ENCODE data around the gene MMP13. TPM values are rescaled to one million over a fixed set of nuclear protein-coding genes. Genes with fewer than 3 reads are reported as not detected.

MMP13 gene
- total RNA-seq, 1 donor: not detected

GRCh38 chr11:102936864-102937509 is 18.5 kb downstream of the MMP13 start:
- DNase-seq (ENCODE audit: low read depth in 2 of 3, low spot score in 2 of 3): no peak

DNA sequence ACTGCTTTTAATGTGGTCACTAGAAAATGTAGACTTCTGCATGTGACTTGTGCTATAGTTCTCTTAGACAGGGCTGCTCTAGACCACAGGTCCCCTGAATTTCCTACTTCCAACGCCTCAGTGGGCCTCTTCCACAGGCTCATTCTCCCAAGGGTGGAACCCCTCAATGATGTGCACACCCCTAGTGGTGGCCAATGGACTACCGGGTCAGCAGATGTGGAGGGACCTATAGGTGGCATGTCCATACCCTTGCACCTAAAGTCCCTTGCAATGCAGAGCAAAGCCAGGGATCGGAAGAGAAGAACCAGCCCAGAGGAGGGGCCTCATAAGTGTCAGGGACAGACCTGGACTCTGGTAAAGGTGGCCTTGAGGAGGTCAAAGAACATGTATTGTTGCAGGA is 20.0 kb downstream of the MMP13 start:
- no peak for DNase-seq (ENCODE audit: low read depth in 2 of 3, low spot score in 2 of 3)

DNA sequence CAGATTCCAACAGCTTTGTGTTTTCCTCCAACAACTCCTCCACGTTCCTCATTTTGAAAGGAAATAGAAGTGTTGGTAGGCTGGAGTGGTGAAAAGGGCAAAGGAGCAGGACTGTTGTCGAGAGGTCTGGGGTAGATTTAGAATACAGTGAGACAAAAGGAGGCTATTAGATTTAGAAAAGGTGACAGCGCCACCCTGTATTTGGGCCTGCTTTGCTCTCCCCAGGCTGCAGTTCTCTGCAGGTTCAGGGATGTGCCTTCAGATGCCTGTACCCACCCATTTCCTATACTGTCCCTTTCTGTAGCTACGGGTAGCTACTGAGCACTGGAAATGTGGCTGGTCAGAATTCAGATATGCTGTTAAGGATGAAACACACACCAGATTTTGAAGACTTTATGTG is 20.8 kb downstream of the MMP13 start:
- no peak for DNase-seq (ENCODE audit: low read depth in 2 of 3, low spot score in 2 of 3)

DNA sequence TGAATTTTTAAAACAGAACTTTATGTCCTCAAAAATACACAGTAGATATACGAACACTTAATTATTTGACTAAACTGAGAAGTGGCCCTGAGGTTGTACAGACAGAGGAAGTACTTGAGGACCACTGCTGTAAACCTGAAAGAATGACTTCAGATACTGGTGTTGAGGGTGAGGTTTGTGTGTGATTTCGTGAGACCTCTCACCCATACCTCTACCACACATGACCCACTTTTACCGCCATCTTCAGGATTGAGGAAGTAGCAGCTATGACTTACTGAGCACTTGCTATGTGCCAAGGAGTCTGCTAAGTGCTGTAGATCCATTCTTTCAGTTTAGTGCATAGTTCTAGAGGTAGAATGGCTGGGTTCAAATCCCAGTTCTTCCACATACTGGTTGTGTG is 21.9 kb downstream of the MMP13 start:
- DNase-seq (ENCODE audit: low read depth in 2 of 3, low spot score in 2 of 3): no peak

GRCh38 chr11:102932678-102933077 is 22.9 kb downstream of the MMP13 start:
- DNase-seq (ENCODE audit: low read depth in 2 of 3, low spot score in 2 of 3): no peak

- no peak for DNase-seq (ENCODE audit: low read depth in 2 of 3, low spot score in 2 of 3)
These were observed 25.1 kb downstream of the MMP13 start for GRCh38 chr11:102930451-102930850.

GRCh38 chr11:102929972-102930371 is 25.6 kb downstream of the MMP13 start:
- DNase-seq (ENCODE audit: low read depth in 2 of 3, low spot score in 2 of 3): no peak

- no peak for DNase-seq (ENCODE audit: low read depth in 2 of 3, low spot score in 2 of 3)
These were observed 26.4 kb downstream of the MMP13 start for GRCh38 chr11:102929166-102929565.

GRCh38 chr11:102928247-102928646 is 27.3 kb downstream of the MMP13 start:
- DNase-seq (ENCODE audit: low read depth in 2 of 3, low spot score in 2 of 3): no peak

DNA sequence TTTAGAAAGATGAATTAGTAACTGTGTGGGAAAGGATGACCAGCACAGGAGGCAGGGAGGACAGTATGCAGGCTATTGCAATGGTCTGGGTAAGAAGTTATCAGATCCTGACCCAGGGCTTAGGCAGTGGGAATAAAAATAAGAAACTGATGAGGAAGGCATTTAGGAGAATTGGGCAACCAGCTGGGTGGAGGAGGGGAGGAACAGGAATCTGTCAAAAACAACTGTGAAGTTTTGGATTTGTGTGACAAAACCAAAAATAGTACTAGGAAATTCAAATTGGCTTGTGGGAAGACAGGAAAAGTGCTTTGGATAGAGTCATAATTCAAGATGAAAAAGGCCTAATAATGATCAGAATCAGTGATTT is 27.9 kb downstream of the MMP13 start:
- no peak for DNase-seq (ENCODE audit: low read depth in 2 of 3, low spot score in 2 of 3)

GRCh38 chr11:102926961-102927623 is 28.4 kb downstream of the MMP13 start:
- no peak for DNase-seq (ENCODE audit: low read depth in 2 of 3, low spot score in 2 of 3)

DNA sequence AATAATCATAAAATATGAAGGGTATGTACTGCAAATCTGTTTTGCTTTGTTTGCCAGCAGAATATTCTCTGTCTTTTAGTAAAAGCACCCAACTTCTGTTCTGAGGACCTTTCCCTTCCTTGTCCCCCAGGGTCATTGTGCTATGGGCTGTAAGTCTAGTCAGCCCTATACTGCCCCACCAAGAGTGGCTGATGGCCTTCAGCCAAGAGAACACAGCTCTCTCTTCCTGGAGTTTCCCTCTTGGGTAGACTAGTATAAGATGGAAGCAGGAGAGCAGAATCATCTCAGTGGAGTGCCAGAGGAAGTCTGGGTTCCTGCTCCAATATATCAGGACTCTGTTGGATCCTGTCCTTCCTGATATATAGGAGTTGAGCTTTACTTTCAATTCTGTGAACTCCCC is 29.0 kb downstream of the MMP13 start:
- no peak for DNase-seq (ENCODE audit: low read depth in 2 of 3, low spot score in 2 of 3)

DNA sequence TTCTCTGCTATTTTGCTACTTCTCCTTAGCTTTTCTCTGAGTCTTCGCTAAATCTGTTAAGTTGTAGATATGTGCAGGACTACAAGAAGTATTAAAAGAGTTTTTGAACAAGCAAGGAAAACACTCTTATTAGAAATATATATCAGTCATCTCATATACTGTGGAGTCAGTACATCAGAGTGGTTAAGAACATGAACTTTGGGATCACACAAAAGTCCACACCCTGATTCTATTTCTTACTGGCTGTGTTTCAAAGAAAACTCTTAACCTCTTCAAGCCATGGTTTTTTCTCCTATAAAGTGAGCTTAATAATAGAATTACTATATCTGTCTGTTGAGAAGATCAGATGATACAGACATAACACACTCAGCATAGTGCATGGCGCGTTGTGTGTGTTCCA is 29.5 kb downstream of the MMP13 start:
- no peak for DNase-seq (ENCODE audit: low read depth in 2 of 3, low spot score in 2 of 3)

DNA sequence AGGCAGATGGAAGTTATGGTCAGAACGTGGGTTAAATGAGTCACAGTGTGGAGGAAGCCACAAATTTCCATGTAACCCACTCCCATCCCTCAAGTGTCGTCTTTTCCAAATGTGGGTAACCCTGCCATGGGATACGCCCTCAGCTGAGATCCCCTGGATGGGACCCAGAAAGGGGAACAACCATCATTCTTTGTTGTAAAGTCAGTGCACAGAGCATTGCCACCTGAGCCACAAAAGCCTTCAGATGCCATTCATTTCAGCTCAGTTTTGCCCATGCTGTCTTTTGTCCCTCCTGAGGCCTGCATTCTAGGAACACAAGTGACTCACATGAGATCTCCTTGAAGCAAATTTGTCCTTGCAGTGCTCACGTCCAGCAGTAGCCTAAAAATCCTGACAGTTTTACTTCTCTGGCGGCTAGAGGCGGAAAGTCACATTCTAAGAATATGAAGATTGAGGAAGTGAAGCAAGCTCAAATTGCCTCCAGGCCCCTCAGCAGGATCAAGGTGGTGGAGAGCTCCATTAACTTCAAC is 30.6 kb downstream of the MMP13 start:
- DNase-seq (ENCODE audit: low read depth in 2 of 3, low spot score in 2 of 3): peak in 2 of 3 donors; percentile 13 to 55

DNA sequence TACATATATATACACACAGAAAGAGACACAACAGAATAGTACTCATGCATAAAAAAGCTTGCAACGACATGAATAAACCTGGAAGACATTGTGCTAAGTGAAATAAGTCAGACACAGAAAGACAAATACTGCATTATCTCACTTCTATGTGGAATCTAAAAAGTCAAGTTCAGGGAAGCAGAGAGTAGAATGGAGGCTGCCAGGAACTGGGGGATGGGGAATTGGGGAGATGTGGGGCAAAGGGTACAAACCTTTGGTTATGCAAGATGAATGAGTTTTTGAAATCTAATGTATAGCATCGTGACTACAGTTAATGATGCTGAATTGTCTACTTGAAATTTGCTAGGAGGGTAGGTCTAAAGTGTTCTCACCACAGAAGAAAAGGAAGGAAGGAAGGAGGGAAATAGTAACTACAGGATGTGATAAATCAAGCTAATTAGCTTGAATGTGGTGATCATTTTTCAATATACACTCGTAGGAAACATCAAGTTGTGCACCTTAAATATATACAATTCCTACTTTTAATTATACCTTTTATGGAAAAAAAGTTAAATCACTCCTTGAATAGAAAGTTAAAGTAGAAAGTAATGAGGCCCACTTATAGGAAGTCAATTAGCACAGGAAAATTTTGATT is 33.8 kb downstream of the MMP13 start:
- no peak for DNase-seq (ENCODE audit: low read depth in 2 of 3, low spot score in 2 of 3)

DNA sequence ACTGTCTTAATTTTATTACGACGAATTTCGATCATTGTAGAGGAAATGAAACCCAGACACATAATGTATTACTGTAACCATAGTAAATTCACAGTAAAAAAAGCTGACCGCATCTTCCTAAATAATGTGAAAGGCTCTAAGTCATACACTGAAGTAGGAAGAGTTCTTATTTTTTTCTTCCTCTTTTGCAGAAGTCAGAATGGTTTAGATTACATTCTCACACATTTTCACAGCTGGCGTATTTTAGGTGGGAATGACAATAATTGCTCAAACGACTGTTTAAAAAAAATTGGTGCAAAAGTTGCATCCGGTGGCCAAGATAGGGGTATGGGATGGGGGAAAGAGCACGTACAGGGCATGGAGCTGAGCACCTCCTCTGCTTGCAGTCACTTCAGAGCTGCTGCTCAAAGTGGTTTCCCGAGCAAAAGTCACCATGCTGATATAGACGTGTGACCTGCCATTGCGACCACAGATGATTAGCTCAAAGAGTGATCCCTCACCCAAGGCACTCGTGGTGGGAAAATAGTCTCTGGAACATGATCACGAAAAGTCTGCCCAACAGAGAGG is 35.3 kb downstream of the MMP13 start:
- DNase-seq (ENCODE audit: low read depth in 2 of 3, low spot score in 2 of 3): peak in 2 of 3 donors; percentile 50 to 87

DNA sequence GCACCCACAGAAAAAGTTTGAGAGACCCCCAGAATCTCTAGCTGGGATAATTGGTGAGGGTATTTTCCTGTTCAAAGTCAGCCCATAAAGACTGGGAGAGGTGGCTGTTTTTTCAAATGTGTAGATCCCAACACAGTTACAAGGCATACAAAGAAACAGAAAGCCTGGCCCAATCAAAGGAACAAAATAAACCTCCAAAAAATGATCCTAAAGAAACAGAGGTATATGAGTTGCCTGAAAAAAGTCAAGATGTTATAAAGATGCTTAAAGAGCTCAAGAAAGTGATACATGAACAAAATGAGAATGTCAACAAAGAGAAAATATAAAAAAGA is 40.5 kb downstream of the MMP13 start:
- DNase-seq (ENCODE audit: low read depth in 2 of 3, low spot score in 2 of 3): no peak

DNA sequence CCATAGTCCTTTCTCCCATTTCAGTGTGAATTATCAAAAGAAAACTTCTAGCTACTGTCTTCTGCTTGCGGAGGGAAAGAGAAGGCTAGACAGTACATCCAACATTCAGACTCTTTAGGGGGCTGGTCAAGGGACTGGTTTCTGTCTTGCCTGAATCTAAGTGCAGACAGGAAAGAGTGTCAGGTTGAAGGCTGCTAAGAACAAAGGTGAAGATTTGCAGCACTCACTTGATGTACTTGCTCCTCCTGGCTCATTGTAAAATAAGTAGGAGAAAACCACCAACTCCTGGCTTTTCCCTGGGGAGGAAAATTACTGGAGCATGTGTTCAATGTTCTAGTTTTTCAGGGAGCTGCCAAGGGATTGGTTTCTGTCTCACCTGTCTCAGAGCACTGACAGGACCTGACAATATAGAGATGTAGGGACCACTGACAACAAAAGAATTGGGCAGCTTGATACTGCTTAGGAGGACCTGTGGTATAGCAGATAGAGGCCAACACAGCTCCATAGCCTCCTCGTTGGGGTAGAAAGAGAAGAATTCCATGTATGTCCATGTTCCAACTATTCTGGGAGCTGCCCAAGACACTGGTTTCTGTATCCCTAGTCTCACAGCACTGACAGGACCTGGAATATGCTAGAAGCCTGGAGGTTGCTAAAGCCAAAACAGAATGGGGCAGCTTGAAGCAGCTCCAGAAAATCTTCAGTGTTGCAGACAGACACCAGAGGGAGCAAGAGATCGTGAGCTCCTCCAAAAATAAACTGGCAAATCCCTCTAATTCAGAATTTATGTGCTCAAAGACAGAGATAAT is 41.1 kb downstream of the MMP13 start:
- DNase-seq (ENCODE audit: low read depth in 2 of 3, low spot score in 2 of 3): peak in 2 of 3 donors; percentile 17 to 56

DNA sequence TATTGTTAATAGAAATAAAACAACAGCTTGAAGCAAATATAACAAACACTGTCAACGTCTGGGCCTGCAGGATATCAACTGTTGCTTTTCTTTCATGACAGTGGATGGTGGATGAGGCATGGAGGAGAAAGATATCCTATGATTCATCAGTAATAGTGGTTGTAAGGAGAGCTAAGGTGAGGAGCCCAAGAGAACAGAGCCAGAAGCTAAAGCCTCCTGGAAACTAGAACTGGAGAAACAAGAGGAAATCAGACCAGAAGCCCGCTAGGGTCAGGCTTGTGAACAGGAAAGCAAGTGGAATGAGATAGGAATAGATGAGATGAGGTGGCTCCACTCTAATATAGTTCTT is 43.1 kb downstream of the MMP13 start:
- no peak for DNase-seq (ENCODE audit: low read depth in 2 of 3, low spot score in 2 of 3)

DNA sequence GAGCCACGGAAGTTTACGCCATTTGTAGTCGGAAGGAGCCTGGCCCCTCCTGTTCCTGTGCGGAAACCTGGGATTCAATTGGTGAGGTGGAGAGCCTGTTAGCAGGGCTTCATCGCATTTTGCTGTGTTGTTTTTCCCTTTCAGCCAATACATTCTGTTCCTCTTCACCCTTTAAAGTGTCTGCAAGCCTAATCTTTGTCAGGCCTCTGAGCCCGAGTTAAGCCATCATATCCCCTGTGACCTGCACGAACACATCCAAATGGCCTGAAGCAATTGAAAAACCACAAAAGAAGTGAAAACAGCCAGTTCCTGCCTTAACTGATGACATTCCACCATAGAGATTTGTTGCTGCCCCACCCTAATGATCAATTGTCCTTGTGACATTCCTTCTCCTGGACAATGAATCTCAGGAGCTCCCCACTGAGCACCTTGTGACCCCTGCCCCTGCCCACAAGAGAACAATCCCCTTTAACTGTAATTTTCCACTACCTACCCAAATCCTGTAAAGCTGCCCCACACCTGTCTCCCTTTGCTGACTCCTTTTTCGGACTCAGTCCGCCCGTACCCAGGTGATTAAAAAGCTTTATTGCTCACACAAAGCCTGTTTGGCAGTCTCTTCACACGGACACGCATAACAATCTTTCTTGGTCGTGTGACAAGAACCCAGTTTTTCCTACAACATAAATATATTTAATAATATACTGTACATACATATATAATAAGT is 43.6 kb downstream of the MMP13 start:
- no peak for DNase-seq (ENCODE audit: low read depth in 2 of 3, low spot score in 2 of 3)

Measured in hematopoietic multipotent progenitor cell (in vitro differentiated cells).